Activated CD4-positive, alpha-beta T cell treated with anti-CD3 and anti-CD28 coated beads, Interleukin-2, amount 50 U/mL, for 48 hours (primary cell): Measurements from ENCODE around the gene TIMM10B.

ENCODE experiments used
- DNase-seq, 2 experiments: peaks; one replicate each; pipeline ENCODE4 v3.0.0-alpha.2; 2020

Gene TIMM10B, protein sequence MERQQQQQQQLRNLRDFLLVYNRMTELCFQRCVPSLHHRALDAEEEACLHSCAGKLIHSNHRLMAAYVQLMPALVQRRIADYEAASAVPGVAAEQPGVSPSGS

GRCh38 chr11:6481012-6481923, at the start of gene TIMM10B, which contains the start of gene ARFIP2:
Gene TIMM10B, plus strand, starts transcription at chr11:6481501. Its CDS starts 16 bp downstream, at chr11:6481517.
Gene ARFIP2, minus strand, starts transcription at chr11:6481331. Its CDS starts 910 bp downstream, at chr11:6480421.
- DNase-seq: peak; percentile 97 to 99

- DNase-seq: no peak
Observed at GRCh38 chr11:6431861-6432260, 49.4 kb upstream of the TIMM10B start.

GRCh38 chr11:6433998-6434660, 47.2 kb upstream of the TIMM10B start:
- no peak for DNase-seq

- DNase-seq: no peak
Observed at GRCh38 chr11:6437423-6437822, 43.9 kb upstream of the TIMM10B start.

GRCh38 chr11:6437993-6438392, 43.3 kb upstream of the TIMM10B start:
- no peak for DNase-seq

GRCh38 chr11:6438979-6439571, 42.2 kb upstream of the TIMM10B start:
- peak; percentile 43 to 52 for DNase-seq

GRCh38 chr11:6440906-6441358, 40.4 kb upstream of the TIMM10B start, which contains the start of gene HPX:
Gene HPX, minus strand, starts transcription at chr11:6440987. Its CDS starts 24 bp downstream, at chr11:6440963.
- no peak for DNase-seq

- DNase-seq: no peak
Observed at GRCh38 chr11:6442441-6442840, 38.9 kb upstream of the TIMM10B start.

DNA sequence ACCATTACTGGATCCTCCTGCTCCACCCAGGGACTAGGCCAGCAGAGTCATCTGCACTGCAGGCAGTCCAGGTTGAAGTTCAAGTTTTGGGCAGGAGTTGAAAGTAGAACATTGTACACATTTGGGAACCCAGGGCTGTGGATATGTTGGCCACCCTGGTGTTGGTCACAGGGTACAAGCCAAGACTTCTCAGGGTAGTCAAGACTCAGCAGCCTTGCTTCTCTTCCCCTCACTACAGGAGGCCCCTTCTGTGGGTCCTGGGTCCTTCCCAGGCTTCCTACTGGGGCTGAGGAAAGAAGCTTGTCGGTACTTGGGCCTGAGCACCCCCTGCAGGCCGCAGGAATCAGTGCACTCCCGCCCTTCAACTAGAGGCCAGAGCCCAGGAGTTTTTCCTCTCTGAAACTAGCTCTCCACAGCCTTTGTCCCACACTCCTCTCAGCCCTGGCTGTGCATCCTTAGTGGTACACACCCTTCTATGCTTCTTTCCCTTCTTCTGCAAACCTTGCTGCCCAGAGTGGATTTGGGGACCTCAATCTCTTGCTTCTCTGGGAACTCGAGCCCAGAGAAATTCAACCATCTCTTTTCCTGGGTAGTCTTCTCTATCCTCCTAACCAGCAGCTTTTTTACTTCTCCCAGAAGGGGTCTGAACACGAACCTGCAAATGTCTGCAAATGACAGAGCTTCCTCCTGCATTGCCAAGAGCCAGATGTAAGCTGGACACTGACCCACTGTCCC, 37.9 kb upstream of the TIMM10B start:
- peak; percentile 51 to 68 for DNase-seq

- no peak for DNase-seq
Observed at GRCh38 chr11:6448574-6448973, 32.7 kb upstream of the TIMM10B start.

GRCh38 chr11:6452219-6452618, 29.1 kb upstream of the TIMM10B start:
- DNase-seq: no peak

DNA sequence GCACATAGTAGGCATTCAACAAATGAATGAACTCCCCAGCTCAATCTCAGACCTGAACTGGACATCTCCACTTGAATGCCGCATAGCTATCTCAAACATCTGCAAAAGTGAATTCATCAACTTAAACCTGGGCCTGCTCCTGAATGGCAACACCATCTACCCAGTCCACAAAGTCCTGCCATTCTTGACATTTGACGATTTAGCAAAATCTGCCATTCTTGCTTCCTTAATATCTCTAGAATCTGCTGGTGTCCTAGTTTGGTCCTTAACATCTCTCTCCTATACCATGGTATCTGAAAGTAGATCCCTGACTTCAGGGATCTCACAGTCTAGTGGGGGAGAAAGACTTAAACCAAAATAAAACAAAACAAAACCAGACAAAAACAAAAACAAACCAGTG, 28.1 kb upstream of the TIMM10B start:
- no peak for DNase-seq

- no peak for DNase-seq
Observed at GRCh38 chr11:6455070-6455469, 26.2 kb upstream of the TIMM10B start.

- no peak for DNase-seq
Observed at GRCh38 chr11:6456361-6457073, 24.8 kb upstream of the TIMM10B start.

GRCh38 chr11:6457581-6458320, 23.6 kb upstream of the TIMM10B start:
- DNase-seq: no peak

GRCh38 chr11:6458352-6459098, 22.8 kb upstream of the TIMM10B start:
- no peak for DNase-seq

GRCh38 chr11:6459099-6459450, 22.2 kb upstream of the TIMM10B start:
- no peak for DNase-seq

GRCh38 chr11:6468712-6469495, 12.4 kb upstream of the TIMM10B start:
- DNase-seq: peak; percentile 19 to 23

- no peak for DNase-seq
Observed at GRCh38 chr11:6469599-6469998, 11.7 kb upstream of the TIMM10B start.
